Breast epithelium (tissue), 3 donors: ENCODE results near the gene MBD5.

ENCODE experiments used
- POLR2A ChIP-seq: fragments of 450-650 bp; IDR thresholded peaks from one replicate; pipeline ENCODE4 v1.6.1; 2016; ENCODE audit warnings: antibody characterized with exemption, mild to moderate bottlenecking, moderate library complexity
- TF ChIP-seq, protein P1 (sequence below), 3 donors: fragments of 450-650 bp; IDR thresholded peaks; one replicate each; pipeline ENCODE4 v1.5.1; 2016 to 2017; ENCODE audit warnings: antibody characterized with exemption in 3 of 3, mild to moderate bottlenecking in 3 of 3, moderate library complexity in 3 of 3

DNA sequence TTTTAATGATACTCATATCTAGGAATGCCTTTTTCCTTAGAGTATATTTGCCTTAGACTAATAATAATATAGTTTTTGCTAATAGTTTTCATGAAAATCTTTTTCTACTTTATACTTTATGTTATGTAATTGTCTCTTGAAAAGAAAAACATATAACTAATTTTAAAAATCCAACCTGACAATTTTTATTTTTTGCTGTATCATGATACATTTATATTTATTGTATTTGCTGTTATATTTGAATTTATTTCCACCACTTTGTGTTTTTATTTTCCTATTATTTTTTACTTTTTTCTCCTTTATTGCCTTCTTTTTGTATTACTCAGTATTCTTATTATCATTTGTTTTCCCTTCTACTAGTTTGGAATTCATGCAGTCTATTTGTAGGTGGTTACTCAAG lies 85.4 kb downstream of the MBD5 start:
- TF ChIP-seq, protein P1, sequence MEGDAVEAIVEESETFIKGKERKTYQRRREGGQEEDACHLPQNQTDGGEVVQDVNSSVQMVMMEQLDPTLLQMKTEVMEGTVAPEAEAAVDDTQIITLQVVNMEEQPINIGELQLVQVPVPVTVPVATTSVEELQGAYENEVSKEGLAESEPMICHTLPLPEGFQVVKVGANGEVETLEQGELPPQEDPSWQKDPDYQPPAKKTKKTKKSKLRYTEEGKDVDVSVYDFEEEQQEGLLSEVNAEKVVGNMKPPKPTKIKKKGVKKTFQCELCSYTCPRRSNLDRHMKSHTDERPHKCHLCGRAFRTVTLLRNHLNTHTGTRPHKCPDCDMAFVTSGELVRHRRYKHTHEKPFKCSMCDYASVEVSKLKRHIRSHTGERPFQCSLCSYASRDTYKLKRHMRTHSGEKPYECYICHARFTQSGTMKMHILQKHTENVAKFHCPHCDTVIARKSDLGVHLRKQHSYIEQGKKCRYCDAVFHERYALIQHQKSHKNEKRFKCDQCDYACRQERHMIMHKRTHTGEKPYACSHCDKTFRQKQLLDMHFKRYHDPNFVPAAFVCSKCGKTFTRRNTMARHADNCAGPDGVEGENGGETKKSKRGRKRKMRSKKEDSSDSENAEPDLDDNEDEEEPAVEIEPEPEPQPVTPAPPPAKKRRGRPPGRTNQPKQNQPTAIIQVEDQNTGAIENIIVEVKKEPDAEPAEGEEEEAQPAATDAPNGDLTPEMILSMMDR (IDR thresholded peaks at IDR 0.05) = no peak
- no peak for TF ChIP-seq POLR2A
